T-helper 2 cell treated with Interferon-gamma antibody and Interleukin-4, amounts not matched to agents 100 ng/mL and 5 ng/mL, for 36 hours (primary cell): ENCODE results near the gene EIF2B4. TPM values are rescaled to one million over a fixed set of nuclear protein-coding genes. Genes with fewer than 3 reads are reported as not detected.

ENCODE experiments used
- intact Hi-C: fragments of 100-400 bp; cut with micrococcal nuclease; formaldehyde crosslinking; loops from one replicate; pipeline ENCODE4 v1.15.1; 2023
- total RNA-seq: library from RNA; stranded (reverse); gene quantifications from 2 replicates; pipeline ENCODE4 v1.2.3, GENCODE V29; 2022

The EIF2B4 gene
- total RNA-seq: 39.0 and 43.0 TPM in 2 replicates

GRCh38 chr2:27370026-27370815 lies at the start of gene EIF2B4, which contains the start of gene SNX17:
Gene EIF2B4 (minus strand): TSS chr2:27370338. CDS start chr2:27370314, 24 bp downstream.
Gene SNX17 (plus strand): TSS chr2:27370616. CDS start chr2:27370744, 128 bp downstream.
- intact Hi-C loops: loop anchor here (1.0 to 2.0 kb wide), 10 partner anchors 10 to 293 kb away; partner anchors contain the start of genes ATRAID, GTF3C2, IFT172 and KHK

- intact Hi-C loops: no loop called here
Measured at GRCh38 chr2:27416151-27416550, 46.0 kb upstream of the EIF2B4 start.

- intact Hi-C loops: no loop called here
Measured at GRCh38 chr2:27412419-27413152, 42.4 kb upstream of the EIF2B4 start.

- intact Hi-C loops: loop anchor here (1.0 to 10.0 kb wide), 8 partner anchors 19 to 275 kb away; partner anchors contain the start of genes EIF2B4, GTF3C2, IFT172 and NRBP1
Measured at GRCh38 chr2:27409321-27410073, 39.4 kb upstream of the EIF2B4 start, which contains the start of gene PPM1G. Gene PPM1G (minus strand): TSS chr2:27409591. CDS start chr2:27409422, 169 bp downstream.

- intact Hi-C loops: loop anchor here (1.0 to 10.0 kb wide), 8 partner anchors 20 to 275 kb away; partner anchors contain the start of genes EIF2B4, GTF3C2, IFT172 and NRBP1
Measured at GRCh38 chr2:27408601-27409320, 38.6 kb upstream of the EIF2B4 start.

GRCh38 chr2:27407798-27408491 lies 37.8 kb upstream of the EIF2B4 start:
- intact Hi-C loops: loop anchor here (10.0 kb wide), 1 partner anchor 257 kb away; the partner anchor contains the start of genes SLC4A1AP and SUPT7L

GRCh38 chr2:27400348-27401135 lies 30.4 kb upstream of the EIF2B4 start:
- intact Hi-C loops: loop anchor here (10.0 kb wide), 1 partner anchor 264 kb away; the partner anchor contains the start of genes SLC4A1AP and SUPT7L

GRCh38 chr2:27398962-27399361 lies 28.8 kb upstream of the EIF2B4 start:
- intact Hi-C loops: no loop called here

- intact Hi-C loops: no loop called here
Measured at GRCh38 chr2:27393225-27393624, 23.1 kb upstream of the EIF2B4 start.

- intact Hi-C loops: no loop called here
Measured at GRCh38 chr2:27390822-27391679, 20.9 kb upstream of the EIF2B4 start.

- intact Hi-C loops: no loop called here
Measured at GRCh38 chr2:27381577-27382181, 11.5 kb upstream of the EIF2B4 start.

- intact Hi-C loops: loop anchor here (1.0 kb wide), 4 partner anchors 11 to 47 kb away; partner anchors contain the start of genes EIF2B4, GTF3C2, NRBP1 and PPM1G
Measured at GRCh38 chr2:27380626-27381545, 10.7 kb upstream of the EIF2B4 start, which contains the start of gene ZNF513. Gene ZNF513 (minus strand): TSS chr2:27380734. CDS start chr2:27380526, 208 bp downstream.

GRCh38 chr2:27379836-27380625 lies 9.9 kb upstream of the EIF2B4 start:
- intact Hi-C loops: loop anchor here (1.0 kb wide), 4 partner anchors 10 to 48 kb away; partner anchors contain the start of genes EIF2B4, GTF3C2, NRBP1 and PPM1G

- intact Hi-C loops: no loop called here
Measured at GRCh38 chr2:27379383-27379835, 9.3 kb upstream of the EIF2B4 start.

- intact Hi-C loops: no loop called here
Measured at GRCh38 chr2:27378809-27379290, 8.7 kb upstream of the EIF2B4 start.
